Breast epithelium (tissue), 3 donors: Measurements from ENCODE around the gene EMX2.

Experiments used
- POLR2A ChIP-seq: fragments of 450-650 bp; IDR thresholded peaks from one replicate; pipeline ENCODE4 v1.6.1; 2016; ENCODE audit warnings: antibody characterized with exemption, mild to moderate bottlenecking, moderate library complexity
- TF ChIP-seq, protein P1 (sequence below), 3 donors: fragments of 450-650 bp; IDR thresholded peaks; one replicate each; pipeline ENCODE4 v1.5.1; 2016 to 2017; ENCODE audit warnings: antibody characterized with exemption in 3 of 3, mild to moderate bottlenecking in 3 of 3, moderate library complexity in 3 of 3

DNA sequence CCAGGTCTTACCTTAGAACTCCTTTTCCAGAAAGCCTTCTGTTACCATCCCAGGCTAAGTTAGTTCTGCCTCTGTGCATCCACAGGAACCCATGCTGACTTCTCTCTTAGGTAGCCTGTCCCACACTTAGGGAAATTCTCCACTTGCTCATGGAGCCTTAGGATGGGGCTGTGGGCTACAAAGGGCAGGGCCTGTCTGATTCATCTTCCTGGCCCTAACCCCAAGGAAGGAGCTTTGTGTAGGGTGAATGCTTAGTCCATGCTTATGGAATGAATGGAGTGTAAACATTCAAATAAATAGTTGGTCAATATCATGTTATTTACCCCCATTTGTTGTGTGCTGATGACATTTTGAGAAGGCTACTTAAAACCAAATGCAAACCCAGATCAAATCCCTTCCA, 54.7 kb downstream of the EMX2 start:
- TF ChIP-seq, protein P1, sequence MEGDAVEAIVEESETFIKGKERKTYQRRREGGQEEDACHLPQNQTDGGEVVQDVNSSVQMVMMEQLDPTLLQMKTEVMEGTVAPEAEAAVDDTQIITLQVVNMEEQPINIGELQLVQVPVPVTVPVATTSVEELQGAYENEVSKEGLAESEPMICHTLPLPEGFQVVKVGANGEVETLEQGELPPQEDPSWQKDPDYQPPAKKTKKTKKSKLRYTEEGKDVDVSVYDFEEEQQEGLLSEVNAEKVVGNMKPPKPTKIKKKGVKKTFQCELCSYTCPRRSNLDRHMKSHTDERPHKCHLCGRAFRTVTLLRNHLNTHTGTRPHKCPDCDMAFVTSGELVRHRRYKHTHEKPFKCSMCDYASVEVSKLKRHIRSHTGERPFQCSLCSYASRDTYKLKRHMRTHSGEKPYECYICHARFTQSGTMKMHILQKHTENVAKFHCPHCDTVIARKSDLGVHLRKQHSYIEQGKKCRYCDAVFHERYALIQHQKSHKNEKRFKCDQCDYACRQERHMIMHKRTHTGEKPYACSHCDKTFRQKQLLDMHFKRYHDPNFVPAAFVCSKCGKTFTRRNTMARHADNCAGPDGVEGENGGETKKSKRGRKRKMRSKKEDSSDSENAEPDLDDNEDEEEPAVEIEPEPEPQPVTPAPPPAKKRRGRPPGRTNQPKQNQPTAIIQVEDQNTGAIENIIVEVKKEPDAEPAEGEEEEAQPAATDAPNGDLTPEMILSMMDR (IDR thresholded peaks at IDR 0.05): no peak
- TF ChIP-seq POLR2A: no peak
